ENCODE measurements around the gene LAMC3.

- TF ChIP-seq PKNOX1 (IDR thresholded peaks at IDR 0.05): no peak
- TF ChIP-seq NFRKB (IDR thresholded peaks at IDR 0.05): no peak
- no peak for TF ChIP-seq ZNF384 (IDR thresholded peaks at IDR 0.05)
- no peak for TF ChIP-seq FOXM1 (IDR thresholded peaks at IDR 0.05; ENCODE audit: borderline replicate concordance)
- TF ChIP-seq L3MBTL2 (conservative IDR thresholded peaks at IDR 0.05): no peak
- TF ChIP-seq LEF1 (IDR thresholded peaks at IDR 0.05; ENCODE audit: borderline replicate concordance): no peak
- no peak for TF ChIP-seq SP1 (IDR thresholded peaks at IDR 0.05)
- TF ChIP-seq SUZ12 (IDR thresholded peaks at IDR 0.05): no peak
- TF ChIP-seq ARNT (IDR thresholded peaks at IDR 0.05): no peak
- no peak for TF ChIP-seq FOXA1 (IDR thresholded peaks at IDR 0.05)
- TF ChIP-seq ELF4 (IDR thresholded peaks at IDR 0.05): no peak
- TF ChIP-seq BHLHE40 (IDR thresholded peaks at IDR 0.05; ENCODE audit: borderline replicate concordance): no peak
- no peak for TF ChIP-seq HDGF (IDR thresholded peaks at IDR 0.05; ENCODE audit: borderline replicate concordance)
These were observed 7.0 kb downstream of the LAMC3 start for GRCh38 chr9:131015876-131016397.

Measured in HEK293T (cell line).